GM18502 (cell line): Measurements from ENCODE around the gene POP4.
A peak's percentile ranks its signal among the peaks of the same experiment; 100 is the strongest.

ENCODE experiments used
- ATAC-seq: cut with Tn5 transposase; IDR thresholded peaks from one replicate; pipeline ENCODE4 v1.9.1; 2021; ENCODE audit warnings: mild to moderate bottlenecking; ENCODE audit not compliant: unreplicated experiment, poor library complexity

POP4 gene

DNA sequence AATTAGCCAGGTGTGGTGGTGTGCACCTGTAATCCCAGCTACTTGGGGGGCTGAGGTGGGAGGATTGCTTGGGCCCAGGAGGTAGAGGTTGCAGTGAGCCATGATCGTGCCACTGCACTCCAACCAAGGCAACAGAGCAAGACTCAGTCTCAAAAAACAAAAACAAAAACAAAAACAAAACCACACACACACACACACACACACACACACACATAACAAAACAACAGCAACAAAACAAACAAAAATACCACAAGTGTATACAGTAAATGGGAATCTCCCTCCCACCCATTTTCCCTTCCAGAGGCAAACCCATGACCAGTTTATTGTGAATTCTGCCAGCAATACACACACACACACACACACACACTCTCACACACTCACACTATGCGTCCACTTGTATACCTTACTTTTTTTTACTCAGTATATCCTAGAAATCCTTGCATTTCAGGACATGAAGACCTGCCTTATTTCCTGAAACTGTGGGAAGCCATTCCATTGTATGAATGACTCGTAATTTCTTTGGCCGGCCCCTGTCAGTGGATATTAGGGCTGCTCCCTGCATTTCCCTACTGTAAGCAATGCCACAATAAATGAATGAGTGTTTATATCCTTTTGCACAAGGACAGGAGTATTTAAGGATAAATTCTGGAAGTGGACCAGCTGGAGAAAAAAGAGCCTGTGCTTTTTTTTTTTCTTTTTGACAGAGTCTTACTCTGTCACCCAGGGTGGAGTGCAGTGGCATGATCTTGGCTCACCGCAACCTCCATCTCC lies 52.3 kb downstream of the POP4 start:
- ATAC-seq = no peak

DNA sequence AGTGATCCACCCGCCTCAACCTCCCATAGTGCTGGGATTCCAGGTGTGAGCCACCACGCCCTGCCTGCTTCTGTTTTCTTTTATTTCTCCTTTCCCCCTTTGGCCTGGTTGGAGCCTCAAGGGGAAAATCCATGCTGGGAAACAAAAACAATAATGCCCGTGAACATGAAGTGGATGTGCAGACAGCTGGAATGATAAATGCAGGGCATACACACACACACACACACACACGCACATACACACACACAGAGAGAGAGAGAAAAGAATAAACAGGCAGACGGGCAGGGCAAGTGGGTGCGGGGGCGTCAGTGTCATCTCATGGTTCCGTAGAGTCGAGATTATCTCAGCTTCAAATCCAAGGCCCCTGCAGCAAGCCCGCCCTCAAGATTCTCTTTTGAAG lies 54.8 kb downstream of the POP4 start:
- ATAC-seq = no peak

DNA sequence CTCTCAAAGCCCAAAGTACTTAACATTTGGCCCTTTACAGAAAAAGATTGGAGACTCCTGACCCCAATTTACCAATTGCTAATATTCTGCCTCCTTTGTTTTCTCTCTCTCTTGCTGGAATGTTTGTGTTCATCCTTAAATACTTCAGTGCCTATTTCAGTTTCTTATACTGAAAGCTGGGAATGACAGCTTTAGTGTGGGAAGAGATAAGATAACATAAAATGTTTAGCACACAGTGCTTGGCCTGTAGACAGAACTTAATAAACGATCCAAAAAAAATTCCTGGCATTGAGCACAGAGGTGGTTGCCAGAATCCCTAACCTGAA lies 56.2 kb downstream of the POP4 start:
- ATAC-seq = no peak

DNA sequence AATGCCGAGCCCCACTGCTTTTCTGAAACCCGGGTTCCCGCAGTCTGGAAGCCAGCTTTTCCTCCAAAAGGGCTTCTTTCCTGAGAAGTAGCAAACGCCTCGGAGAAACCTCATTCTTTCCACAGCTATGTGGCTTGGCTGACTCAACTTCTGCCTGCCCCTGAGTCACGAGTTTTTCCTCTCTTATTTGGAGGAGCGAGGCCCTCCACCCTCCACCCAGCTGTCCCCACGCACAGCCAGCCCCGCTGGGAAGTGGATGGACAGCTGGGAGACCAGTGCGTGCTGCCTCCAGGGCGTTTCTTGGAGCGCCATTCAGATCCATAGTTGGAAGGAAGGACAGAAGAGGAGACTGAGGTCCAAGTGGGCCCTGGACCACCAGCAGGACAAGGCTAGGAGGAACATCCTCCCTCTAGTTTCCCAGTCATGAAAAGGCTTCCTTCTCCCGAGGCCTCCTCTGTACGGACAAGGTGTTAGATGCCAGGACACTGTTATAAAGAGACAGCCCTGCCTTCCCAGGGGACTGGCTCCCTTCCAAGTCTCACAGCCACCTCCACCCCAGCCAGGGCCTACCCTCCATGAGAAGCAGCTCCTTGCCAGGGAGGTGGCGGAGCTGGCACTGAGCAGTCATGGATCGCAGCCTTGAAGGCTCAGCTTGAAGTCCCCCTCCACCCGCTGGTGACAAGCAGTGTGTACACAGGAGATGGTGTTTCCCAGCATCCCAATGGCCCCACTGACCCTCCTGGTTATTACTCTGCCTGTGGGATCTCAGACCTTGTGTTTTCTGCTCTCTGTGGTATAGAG lies 56.7 kb downstream of the POP4 start:
- no peak for ATAC-seq

- no peak for ATAC-seq
Observed at GRCh38 chr19:29663861-29664752, 58.0 kb downstream of the POP4 start.

GRCh38 chr19:29664753-29665214 lies 58.7 kb downstream of the POP4 start:
- ATAC-seq = no peak

- peak; percentile 88 for ATAC-seq
Observed at GRCh38 chr19:29665215-29665825, 59.2 kb downstream of the POP4 start, which contains the start of gene PLEKHF1. TSS of gene PLEKHF1 (plus strand) at chr19:29665461. CDS start at chr19:29673840, 8,379 bp downstream.

GRCh38 chr19:29665826-29666577 lies 59.9 kb downstream of the POP4 start:
- peak; percentile 24 for ATAC-seq
